ENCODE data around the gene L3MBTL4.

DNA sequence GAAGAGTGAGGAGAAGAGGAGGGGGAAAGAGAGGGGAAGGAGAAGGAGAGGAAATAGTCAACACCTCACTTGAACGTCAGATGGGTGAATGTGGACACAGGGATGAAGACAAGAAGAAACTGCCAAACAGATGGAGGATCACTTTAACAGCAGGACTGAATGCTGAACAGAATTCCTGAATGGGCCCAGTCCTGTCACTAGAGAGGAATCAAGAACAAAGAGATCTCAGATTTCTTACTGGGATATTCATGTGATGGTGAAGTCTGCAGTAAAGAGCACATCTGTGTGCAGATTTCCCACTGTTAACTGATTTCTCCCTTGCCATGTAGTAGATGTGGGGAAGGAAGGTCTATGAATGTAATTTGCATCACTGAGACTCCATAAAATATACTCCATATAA is 135.4 kb downstream of the L3MBTL4 start:
- TF ChIP-seq GATA2 (IDR thresholded peaks at IDR 0.05; ENCODE audit: low read depth, low read length) (no peak), GATA3 (IDR thresholded peaks at IDR 0.05; ENCODE audit: low read depth, low read length) (no peak)
